CD1c-positive myeloid dendritic cell (primary cell): ENCODE data around the gene ANXA5.
"Not testable (repeated sequence)": the region's sequence is repeated elsewhere in the genome, so short reads cannot be mapped to it uniquely, and the experiment has no call there.

Experiments used
- DNase-seq: peaks from one replicate; pipeline ENCODE4 v3.0.0-alpha.2; 2016; ENCODE audit errors: extremely low spot score

The ANXA5 gene

GRCh38 chr4:121679267-121679666 is 17.5 kb downstream of the ANXA5 start:
- DNase-seq: no peak

- no peak for DNase-seq
Observed at GRCh38 chr4:121677524-121677923, 19.3 kb downstream of the ANXA5 start.

DNA sequence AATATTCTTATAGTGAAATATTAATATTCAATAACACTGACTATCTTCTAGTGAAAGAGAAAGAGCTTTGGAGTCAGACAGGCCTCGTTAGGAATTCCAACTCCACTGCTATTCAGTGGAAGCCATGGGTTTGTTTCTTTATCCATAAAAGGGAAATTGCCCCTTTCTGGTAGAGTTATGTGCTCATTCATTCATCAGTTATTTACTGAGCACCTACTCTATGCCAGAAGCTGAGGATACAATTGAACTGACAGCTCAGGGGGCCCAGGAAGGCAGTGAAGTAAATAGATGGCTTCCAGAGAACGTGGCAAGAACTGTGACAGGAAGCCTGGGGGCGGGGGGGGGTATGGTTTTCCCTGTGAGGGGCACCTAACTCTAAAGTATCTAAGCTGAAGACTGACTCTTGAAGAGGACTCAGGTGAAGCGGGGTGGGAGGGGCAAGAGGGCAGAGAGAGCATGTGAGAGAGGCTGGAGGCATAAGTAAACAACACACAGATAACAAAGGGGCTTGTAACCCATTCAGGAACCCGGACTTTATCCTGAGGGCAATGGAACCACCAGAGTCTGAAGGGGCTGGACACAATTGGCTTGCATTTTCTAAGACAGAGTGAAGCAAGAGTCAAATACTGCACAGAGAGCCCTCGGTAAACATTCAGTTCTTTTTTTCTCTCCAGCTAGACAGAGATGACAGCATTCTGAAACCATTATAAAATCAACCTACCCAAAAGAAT is 20.3 kb downstream of the ANXA5 start:
- no peak for DNase-seq

DNA sequence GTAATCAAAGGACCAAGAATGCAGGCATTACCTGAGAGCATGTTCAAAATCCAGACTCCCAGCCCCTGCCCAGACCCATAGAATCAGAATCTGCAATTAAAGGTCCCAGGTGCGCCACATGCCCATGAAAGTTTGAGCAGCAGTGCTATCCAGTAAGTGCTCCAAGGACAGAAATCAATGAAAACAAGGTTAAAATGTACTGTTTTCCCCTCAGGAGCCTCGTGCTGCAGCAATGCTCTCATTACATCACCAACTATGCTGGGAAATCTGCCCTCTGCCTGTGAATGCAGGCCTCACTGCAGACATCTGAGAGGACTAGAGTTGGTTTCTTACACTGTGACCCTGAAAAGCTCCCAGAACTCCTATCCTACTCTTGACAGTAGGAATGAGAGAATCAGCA is 21.1 kb downstream of the ANXA5 start:
- DNase-seq: no peak

DNA sequence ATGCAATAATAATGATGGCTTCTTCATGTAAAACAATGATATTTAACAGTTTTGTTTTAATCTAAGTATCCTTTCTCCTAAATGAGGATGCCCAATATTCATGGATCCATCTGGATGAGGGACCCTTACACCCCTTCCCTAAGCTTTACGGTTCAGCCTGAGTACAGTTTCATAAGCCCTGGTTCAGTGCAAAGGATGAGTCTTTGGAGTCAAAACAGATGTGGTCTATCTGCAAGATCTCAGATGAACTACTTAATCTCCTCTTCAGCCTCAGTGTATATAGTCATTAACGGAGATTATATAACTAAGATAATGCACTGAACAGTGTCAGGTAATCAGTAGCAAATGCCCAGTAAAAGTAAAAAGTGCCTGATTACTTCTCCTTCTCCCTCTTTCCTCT is 22.1 kb downstream of the ANXA5 start:
- no peak for DNase-seq

- no peak for DNase-seq
Observed at GRCh38 chr4:121674191-121674590, 22.6 kb downstream of the ANXA5 start.

- DNase-seq: no peak
Observed at GRCh38 chr4:121669163-121669550, 27.6 kb downstream of the ANXA5 start.

DNA sequence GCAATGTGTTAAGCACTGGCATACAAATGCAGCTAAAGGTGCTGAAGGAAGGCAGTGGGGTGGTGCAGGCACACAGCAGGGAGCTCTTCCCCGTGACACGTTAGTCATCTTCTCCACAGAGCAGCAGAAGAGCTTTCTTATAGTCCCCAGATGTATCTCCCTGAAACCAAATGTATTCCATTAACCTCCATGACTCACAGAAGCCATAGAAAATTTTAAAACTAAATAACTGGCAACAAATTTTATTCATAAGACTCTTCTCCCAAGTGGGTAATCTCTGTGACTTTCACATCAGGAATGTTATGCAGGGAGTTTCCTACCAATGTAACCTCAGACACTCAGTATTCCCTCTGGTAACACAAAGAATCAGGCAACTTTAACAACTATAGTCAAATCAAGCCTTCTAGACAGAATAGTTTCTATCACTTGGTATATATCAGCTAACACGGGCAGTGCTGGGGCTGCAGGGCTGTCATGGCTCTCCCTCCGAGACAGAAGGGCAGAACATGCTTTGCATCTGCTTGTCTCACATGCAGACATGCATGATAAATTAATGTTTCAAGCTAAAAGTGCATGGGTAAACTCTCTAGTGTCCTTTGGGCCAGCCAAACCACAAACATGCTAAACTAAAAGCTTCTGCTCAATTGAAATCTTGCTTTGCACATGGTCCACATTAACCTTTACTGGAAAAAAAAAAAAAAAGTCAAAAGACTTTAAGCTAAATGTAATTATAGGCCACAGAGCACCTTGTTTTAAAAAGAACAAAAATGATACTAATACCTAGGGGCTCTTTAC is 28.2 kb downstream of the ANXA5 start:
- no peak for DNase-seq

DNA sequence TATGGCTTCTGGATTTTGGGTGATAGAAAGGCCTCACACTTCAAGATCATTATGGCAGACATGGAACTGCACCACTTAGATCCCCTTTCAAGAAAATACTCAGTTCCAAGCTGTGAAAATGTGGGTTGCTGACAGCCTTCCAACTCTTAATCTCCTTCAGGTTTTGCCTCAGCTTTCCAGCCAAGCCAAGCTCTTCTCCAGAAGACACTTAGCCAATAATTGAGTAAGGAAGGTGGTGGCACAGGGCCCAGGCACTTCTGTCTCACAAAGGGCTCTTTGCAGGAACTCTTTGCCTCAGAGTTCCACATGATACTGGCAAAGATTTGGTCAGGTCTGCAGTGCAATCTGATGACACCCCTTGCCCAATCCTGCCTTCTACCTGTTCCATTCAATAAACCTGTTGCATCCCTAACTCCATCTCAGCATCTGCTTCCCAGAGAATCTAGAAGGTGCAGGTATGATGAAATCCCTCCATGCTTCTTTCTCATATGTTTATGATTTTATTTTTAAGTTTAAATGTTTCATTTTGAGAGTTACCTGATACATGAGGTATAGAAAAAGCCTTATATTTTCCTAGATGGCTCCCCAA is 30.6 kb downstream of the ANXA5 start:
- no peak for DNase-seq

- no peak for DNase-seq
Observed at GRCh38 chr4:121665371-121665770, 31.4 kb downstream of the ANXA5 start.

- no peak for DNase-seq
Observed at GRCh38 chr4:121662225-121662624, 34.6 kb downstream of the ANXA5 start.

- not testable (repeated sequence) for DNase-seq
Observed at GRCh38 chr4:121660175-121660933, 36.4 kb downstream of the ANXA5 start.

DNA sequence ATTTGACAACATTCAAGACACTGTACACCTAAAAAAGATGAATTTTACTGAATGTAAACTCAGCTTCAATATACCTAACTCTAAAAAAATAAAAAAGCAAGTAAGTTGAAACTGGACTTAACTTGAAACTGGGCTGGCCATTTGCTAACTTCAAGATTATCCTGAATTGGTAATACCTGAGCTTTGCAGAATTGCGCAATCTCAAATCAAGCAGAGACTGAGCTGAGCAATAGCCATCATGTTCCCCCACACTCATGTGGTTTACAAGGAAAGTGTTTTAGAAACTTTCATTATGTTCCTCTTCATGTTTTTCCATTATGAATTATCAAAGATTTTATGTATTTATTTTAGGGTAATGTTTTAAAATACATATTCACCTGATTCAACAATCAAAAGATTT is 38.7 kb downstream of the ANXA5 start:
- DNase-seq: no peak

DNA sequence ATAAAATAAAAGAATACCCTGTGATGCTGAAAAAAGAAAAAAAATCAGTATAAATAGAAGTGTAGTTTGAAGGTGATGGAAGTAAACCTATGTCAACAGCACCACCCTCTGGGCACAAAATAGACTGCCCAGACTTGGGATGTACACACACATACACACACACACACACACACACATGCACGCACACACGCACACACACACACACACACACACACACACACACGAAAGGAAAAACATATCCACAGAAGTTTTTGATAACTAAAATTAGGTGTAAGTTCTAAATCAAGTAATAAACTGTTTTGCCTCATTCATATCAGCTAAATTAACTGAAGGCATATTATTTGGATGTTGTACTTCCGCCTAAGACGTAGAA is 40.5 kb downstream of the ANXA5 start:
- DNase-seq: no peak

DNA sequence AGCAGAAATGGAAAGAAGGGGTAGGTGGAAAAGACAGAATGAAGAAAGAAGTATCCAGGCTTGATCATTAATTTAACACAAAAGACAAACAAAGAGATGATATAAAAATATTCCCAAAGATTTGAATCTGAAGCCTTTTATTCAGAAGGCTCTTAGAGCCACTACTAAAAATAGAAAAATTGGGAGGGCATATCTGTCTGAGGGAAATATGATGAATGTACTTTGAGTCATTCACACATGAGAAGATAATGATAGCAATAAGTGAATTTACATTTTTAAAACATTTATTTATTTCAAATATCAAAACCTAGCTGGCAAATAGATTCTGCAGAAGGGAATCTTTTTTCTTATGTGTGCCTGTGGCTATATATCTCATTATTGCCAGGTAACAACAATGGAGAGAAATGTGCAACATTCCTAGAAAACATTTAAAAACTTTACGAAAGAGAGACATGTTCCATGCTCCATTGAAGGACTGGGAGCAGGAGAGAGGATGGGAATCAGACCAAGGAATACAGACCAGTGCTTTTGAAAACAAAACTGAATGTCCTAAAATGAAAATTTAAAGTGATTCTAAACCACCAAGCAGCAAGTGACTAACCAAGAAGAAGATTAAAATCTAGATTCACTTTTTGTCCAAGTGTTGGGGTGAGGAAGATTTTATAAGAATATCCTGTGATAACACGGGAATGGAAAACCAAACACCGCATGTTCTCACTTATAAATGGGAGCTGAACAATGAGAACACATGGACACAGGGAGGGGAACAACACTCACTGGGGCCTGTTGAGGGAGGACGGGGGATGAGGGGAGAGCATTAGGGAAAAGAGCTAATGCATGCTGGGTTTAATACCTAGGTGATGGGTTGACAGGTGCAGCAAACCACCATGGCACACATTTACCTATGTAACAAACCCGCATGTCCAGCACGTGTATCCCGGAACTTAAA is 41.2 kb downstream of the ANXA5 start:
- DNase-seq: no peak

GRCh38 chr4:121654738-121655137 is 42.0 kb downstream of the ANXA5 start:
- no peak for DNase-seq

DNA sequence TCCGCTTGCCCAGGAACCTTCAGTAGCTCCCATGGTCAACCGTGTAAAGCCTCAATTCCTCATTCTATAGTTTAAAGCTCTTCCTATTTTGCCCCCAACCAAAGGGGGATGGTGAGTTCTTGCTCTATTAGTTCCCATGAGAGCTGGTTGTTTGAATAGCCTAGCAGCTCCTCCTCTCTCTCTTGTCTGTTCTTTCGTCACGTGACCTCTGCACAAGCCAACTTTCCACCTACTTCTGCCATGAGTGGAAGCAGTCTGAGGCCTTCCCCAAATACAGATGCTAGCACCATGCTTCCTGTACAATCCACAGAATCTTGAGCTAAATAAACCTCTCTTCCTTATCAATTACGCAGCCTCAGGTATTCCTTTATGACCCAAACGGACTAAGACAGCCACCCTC is 42.8 kb downstream of the ANXA5 start:
- DNase-seq: no peak

DNA sequence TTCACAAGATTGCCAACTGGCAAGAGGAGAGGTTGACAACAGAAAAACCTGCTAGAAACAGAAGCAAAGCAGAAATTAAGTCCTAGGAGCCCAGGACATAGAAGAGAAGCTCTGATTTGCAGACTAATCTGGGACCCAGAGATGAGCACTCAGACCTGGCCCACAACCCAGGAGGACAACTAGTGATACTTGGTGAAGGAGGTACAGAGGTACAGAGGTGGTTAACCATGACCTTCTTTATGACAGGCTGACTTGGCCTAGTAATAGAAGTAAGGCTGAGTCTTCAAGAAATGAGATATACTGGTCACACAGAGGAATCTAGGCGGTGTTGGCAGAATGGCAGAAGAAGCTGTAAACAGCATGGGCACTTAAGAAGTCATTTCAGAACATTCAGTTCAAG is 43.6 kb downstream of the ANXA5 start:
- DNase-seq: no peak

DNA sequence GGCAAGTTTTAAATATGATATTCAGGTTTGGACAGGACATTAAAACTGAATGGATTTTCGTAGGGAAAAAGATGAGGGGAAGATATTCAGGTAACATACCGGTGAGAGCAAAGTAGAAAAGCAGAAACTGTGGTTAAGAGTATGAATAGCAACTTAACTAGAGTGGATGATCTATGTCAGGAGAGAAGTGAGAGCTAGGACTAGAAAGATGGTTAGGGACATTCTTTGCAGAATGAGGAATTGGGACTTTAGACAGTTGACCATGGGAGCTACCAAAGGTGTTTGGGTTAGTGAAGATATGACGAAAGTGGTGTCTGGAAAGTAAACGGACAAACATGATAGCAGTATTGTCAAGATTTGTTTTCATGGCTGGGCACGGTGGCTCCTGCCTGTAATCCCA is 45.2 kb downstream of the ANXA5 start:
- no peak for DNase-seq

- DNase-seq: no peak
Observed at GRCh38 chr4:121650741-121651140, 46.0 kb downstream of the ANXA5 start.

- DNase-seq: no peak
Observed at GRCh38 chr4:121648516-121648915, 48.3 kb downstream of the ANXA5 start.
